Measurements from ENCODE around the gene SLC19A1. TPM values are rescaled to one million over a fixed set of nuclear protein-coding genes. Genes with fewer than 3 reads are reported as not detected.

SLC19A1 gene
- polyA plus RNA-seq, 1 of the 3 experiments (the other 2 are of a cell fraction) = 15.0 TPM

DNA sequence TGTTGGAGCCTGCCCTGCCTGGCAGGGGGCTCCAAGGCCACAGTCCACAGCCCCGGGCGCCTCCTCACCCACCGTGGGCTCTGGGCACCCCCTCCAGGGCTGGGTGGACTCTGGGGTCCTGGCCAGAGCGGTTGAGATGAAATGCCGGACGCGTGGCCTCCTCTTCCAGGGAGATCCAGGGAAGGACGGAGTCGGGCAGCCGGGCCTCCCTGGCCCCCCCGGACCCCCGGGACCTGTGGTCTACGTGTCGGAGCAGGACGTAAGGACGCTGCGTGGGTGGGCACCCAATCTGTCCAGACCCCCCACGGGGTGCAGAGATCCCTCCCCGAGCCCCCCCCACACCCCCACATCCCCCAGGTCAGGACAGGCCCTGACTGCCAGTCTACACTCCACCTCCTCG, 51.2 kb downstream of the SLC19A1 start:
- ChIA-PET CTCF (interaction anchor here (0.9 to 2.4 kb wide), 2 partner anchors 12 to 353 kb away, joined by 3 to 8 read pairs; no protein-coding TSS in a partner anchor), POLR2A (interaction anchor here (0.9 kb wide), 1 partner anchor 15 kb away, joined by 3 read pairs; no protein-coding TSS in a partner anchor)
- TF ChIP-seq, protein P1, sequence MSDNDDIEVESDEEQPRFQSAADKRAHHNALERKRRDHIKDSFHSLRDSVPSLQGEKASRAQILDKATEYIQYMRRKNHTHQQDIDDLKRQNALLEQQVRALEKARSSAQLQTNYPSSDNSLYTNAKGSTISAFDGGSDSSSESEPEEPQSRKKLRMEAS (IDR thresholded peaks at IDR 0.05; ENCODE audit: low read depth) = no peak
- TF ChIP-seq EP300 (IDR thresholded peaks at IDR 0.05; ENCODE audit: borderline replicate concordance in 1 of 2, low read depth in 1 of 2, low read length in 1 of 2) (no peak), NRF1 (IDR thresholded peaks at IDR 0.05; ENCODE audit: low read depth, low read length) (no peak), MXI1 (IDR thresholded peaks at IDR 0.05; ENCODE audit: low read depth, low read length) (no peak), NFIC (IDR thresholded peaks at IDR 0.05; ENCODE audit: borderline replicate concordance) (no peak), FOXM1 (IDR thresholded peaks at IDR 0.05; ENCODE audit: low read depth) (no peak), SMC3 (IDR thresholded peaks at IDR 0.05; ENCODE audit: low read depth, low read length) (no peak), SIN3A (IDR thresholded peaks at IDR 0.05; ENCODE audit: borderline replicate concordance, low read depth, low read length) (no peak), YY1 (IDR thresholded peaks at IDR 0.05; ENCODE audit: low read depth) (no peak), POLR2AphosphoS5 (IDR thresholded peaks at IDR 0.05; ENCODE audit: low read depth, low read length) (no peak)
- TF ChIP-seq, protein P2, sequence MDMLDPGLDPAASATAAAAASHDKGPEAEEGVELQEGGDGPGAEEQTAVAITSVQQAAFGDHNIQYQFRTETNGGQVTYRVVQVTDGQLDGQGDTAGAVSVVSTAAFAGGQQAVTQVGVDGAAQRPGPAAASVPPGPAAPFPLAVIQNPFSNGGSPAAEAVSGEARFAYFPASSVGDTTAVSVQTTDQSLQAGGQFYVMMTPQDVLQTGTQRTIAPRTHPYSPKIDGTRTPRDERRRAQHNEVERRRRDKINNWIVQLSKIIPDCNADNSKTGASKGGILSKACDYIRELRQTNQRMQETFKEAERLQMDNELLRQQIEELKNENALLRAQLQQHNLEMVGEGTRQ (IDR thresholded peaks at IDR 0.05; ENCODE audit: borderline replicate concordance, low read depth, low read length) = no peak
- TF ChIP-seq, protein P3, sequence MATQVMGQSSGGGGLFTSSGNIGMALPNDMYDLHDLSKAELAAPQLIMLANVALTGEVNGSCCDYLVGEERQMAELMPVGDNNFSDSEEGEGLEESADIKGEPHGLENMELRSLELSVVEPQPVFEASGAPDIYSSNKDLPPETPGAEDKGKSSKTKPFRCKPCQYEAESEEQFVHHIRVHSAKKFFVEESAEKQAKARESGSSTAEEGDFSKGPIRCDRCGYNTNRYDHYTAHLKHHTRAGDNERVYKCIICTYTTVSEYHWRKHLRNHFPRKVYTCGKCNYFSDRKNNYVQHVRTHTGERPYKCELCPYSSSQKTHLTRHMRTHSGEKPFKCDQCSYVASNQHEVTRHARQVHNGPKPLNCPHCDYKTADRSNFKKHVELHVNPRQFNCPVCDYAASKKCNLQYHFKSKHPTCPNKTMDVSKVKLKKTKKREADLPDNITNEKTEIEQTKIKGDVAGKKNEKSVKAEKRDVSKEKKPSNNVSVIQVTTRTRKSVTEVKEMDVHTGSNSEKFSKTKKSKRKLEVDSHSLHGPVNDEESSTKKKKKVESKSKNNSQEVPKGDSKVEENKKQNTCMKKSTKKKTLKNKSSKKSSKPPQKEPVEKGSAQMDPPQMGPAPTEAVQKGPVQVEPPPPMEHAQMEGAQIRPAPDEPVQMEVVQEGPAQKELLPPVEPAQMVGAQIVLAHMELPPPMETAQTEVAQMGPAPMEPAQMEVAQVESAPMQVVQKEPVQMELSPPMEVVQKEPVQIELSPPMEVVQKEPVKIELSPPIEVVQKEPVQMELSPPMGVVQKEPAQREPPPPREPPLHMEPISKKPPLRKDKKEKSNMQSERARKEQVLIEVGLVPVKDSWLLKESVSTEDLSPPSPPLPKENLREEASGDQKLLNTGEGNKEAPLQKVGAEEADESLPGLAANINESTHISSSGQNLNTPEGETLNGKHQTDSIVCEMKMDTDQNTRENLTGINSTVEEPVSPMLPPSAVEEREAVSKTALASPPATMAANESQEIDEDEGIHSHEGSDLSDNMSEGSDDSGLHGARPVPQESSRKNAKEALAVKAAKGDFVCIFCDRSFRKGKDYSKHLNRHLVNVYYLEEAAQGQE (IDR thresholded peaks at IDR 0.05; ENCODE audit: low read depth, low read length) = no peak
- TF ChIP-seq, protein P4, sequence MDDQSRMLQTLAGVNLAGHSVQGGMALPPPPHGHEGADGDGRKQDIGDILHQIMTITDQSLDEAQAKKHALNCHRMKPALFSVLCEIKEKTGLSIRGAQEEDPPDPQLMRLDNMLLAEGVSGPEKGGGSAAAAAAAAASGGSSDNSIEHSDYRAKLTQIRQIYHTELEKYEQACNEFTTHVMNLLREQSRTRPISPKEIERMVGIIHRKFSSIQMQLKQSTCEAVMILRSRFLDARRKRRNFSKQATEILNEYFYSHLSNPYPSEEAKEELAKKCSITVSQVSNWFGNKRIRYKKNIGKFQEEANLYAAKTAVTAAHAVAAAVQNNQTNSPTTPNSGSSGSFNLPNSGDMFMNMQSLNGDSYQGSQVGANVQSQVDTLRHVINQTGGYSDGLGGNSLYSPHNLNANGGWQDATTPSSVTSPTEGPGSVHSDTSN (IDR thresholded peaks at IDR 0.05) = no peak
- TF ChIP-seq, protein P5, sequence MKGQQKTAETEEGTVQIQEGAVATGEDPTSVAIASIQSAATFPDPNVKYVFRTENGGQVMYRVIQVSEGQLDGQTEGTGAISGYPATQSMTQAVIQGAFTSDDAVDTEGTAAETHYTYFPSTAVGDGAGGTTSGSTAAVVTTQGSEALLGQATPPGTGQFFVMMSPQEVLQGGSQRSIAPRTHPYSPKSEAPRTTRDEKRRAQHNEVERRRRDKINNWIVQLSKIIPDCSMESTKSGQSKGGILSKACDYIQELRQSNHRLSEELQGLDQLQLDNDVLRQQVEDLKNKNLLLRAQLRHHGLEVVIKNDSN (IDR thresholded peaks at IDR 0.05; ENCODE audit: borderline replicate concordance, low read depth) = no peak
- TF ChIP-seq, protein P6, sequence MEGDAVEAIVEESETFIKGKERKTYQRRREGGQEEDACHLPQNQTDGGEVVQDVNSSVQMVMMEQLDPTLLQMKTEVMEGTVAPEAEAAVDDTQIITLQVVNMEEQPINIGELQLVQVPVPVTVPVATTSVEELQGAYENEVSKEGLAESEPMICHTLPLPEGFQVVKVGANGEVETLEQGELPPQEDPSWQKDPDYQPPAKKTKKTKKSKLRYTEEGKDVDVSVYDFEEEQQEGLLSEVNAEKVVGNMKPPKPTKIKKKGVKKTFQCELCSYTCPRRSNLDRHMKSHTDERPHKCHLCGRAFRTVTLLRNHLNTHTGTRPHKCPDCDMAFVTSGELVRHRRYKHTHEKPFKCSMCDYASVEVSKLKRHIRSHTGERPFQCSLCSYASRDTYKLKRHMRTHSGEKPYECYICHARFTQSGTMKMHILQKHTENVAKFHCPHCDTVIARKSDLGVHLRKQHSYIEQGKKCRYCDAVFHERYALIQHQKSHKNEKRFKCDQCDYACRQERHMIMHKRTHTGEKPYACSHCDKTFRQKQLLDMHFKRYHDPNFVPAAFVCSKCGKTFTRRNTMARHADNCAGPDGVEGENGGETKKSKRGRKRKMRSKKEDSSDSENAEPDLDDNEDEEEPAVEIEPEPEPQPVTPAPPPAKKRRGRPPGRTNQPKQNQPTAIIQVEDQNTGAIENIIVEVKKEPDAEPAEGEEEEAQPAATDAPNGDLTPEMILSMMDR (IDR thresholded peaks at IDR 0.05) = no peak
- H3K9me3 ChIP-seq = no peaks in the 10 kb centered on the region
- H3K27me3 ChIP-seq (ENCODE audit: insufficient read depth) = no peaks in the 10 kb centered on the region
- H3K9me2 ChIP-seq = no peaks in the 10 kb centered on the region
- H3K4me2 ChIP-seq = no peak overlapping the region
- no peak for DNase-seq
- no peak overlapping the region for H3K9ac ChIP-seq
- H3K4me1 ChIP-seq (ENCODE audit: control insufficient read depth in 1 of 2, insufficient read depth in 2 of 2, low read depth in 1 of 2, low read length in 1 of 2) = no peaks in the 10 kb centered on the region; a peak in 1 of 4 replicates
- peaks cover 0 to 43% of the 10 kb centered on the region in 2 experiments for H3K36me3 ChIP-seq (replicated peaks in 1 of 2; ENCODE audit: control insufficient read depth in 1 of 2, insufficient read depth in 2 of 2, low read length in 1 of 2)
- H4K20me1 ChIP-seq (ENCODE audit: insufficient read depth) = no peaks in the 10 kb centered on the region
- WGBS (ENCODE audit: low lambda C conversion rate) = 100% methylated on average over 5 of the region's 20 CpGs
- H3F3A ChIP-seq (replicated peaks; ENCODE audit: insufficient read depth) = no peaks in the 10 kb centered on the region
- H3K27ac ChIP-seq (ENCODE audit: low read depth in 2 of 2, low read length in 1 of 2) = no peak overlapping the region
- no peaks in the 10 kb centered on the region for H3K79me2 ChIP-seq (ENCODE audit: insufficient read depth)
- H3K4me3 ChIP-seq (ENCODE audit: low read depth in 2 of 2, low read length in 1 of 2) = no peak overlapping the region
- H2AFZ ChIP-seq (ENCODE audit: low read depth) = no peak overlapping the region

Measured in SK-N-SH (cell line).